Endothelial cell of umbilical vein (primary cell): ENCODE measurements around the gene SCN2B. TPM values are rescaled to one million over a fixed set of nuclear protein-coding genes. Genes with fewer than 3 reads are reported as not detected.

Source experiments
- BruUV-seq: library from RNA; stranded (reverse); fragments of 400-500 nt; replicated peaks from 2 replicates; lab custom pipeline; 2021; lab: Mats Ljungman, UMichigan
- CTCF ChIA-PET: fragments of 300-600, 350-600 bp; sonication (Branson Sonifier 250); formaldehyde crosslinking; loops from one replicate; lab custom pipeline; 2021; ENCODE audit warnings: antibody characterized with exemption, inconsistent platforms; lab: Charles Lee
- POLR2A ChIA-PET: fragments of 300-600, 350-600 bp; sonication (Branson Sonifier 250); formaldehyde crosslinking; loops from one replicate; lab custom pipeline; 2021; ENCODE audit warnings: antibody characterized with exemption, inconsistent platforms; lab: Charles Lee
- DNase-seq: peaks from one replicate; pipeline ENCODE4 v3.0.0-alpha.2; 2011; ENCODE audit warnings: low read depth, low spot score
- FAIRE-seq: peaks from 2 replicates; lab custom pipeline; 2011; peaks lifted over from hg19 to GRCh38; lab: Jason Lieb, UNC
- H2AFZ ChIP-seq: 2 replicates; pipeline ENCODE4 v1.6.0; 2012; ENCODE audit warnings: low read depth, low read length, control low read depth, inconsistent platforms
- H3K27ac ChIP-seq: 2 replicates; pipeline ENCODE4 v1.5.1; 2011; ENCODE audit warnings: low read depth, mild to moderate bottlenecking, control low read depth, low read length, moderate library complexity; ENCODE audit not compliant: insufficient read depth
- H3K27me3 ChIP-seq, 2 experiments: 2 replicates each; pipeline versions ENCODE4 v1.6.0 to v1.6.1; 2011; ENCODE audit warnings: low read length in 2 of 2, mixed read lengths in 1 of 2; ENCODE audit not compliant: control insufficient read depth in 2 of 2, insufficient read depth in 2 of 2
- H3K36me3 ChIP-seq, 2 experiments: 2 replicates in 1 of 2; 3 replicates in 1 of 2; pipeline ENCODE4 v1.5.1; 2011; ENCODE audit warnings: low read length in 2 of 2, mild to moderate bottlenecking in 1 of 2, moderate library complexity in 1 of 2; ENCODE audit not compliant: control insufficient read depth in 2 of 2, insufficient read depth in 2 of 2; ENCODE audit errors: extremely low read depth in 1 of 2
- H3K4me1 ChIP-seq: 3 replicates; pipeline ENCODE4 v1.5.1; 2011; ENCODE audit warnings: mild to moderate bottlenecking, low read length; ENCODE audit not compliant: control insufficient read depth, insufficient read depth; ENCODE audit errors: extremely low read depth
- H3K4me2 ChIP-seq: 2 replicates; pipeline ENCODE4 v1.6.1; 2011; ENCODE audit warnings: low read length, control low read depth, mixed read lengths; ENCODE audit not compliant: insufficient read depth
- H3K4me3 ChIP-seq, 3 experiments: fragments of 200-600 bp in 1 of 3; sonication (generic), shearing (Covaris generic) in 1 of 3; replicated peaks in 1 of 3; 2 replicates each; pipeline ENCODE4 v1.5.1; 2011 to 2016; ENCODE audit warnings: control low read depth in 3 of 3, low read length in 3 of 3, mild to moderate bottlenecking in 2 of 3, inconsistent platforms in 1 of 3, low read depth in 1 of 3, moderate library complexity in 1 of 3; ENCODE audit not compliant: insufficient read depth in 1 of 3
- H3K79me2 ChIP-seq: 2 replicates; pipeline ENCODE4 v1.6.0; 2012; ENCODE audit warnings: low read length, inconsistent platforms; ENCODE audit not compliant: control insufficient read depth, insufficient read depth
- H3K9ac ChIP-seq: replicated peaks from 2 replicates; pipeline ENCODE3; 2011; ENCODE audit warnings: low read length, control low read depth; ENCODE audit not compliant: insufficient read depth; ENCODE audit errors: extremely low read depth
- H3K9me1 ChIP-seq: replicated peaks from 3 replicates; pipeline ENCODE4 v1.6.0; 2011; ENCODE audit warnings: mild to moderate bottlenecking, low read length; ENCODE audit not compliant: control insufficient read depth, insufficient read depth; ENCODE audit errors: extremely low read depth
- H3K9me3 ChIP-seq: replicated peaks from 2 replicates; pipeline ENCODE4 v1.5.1; 2012; ENCODE audit warnings: low read length, inconsistent platforms; ENCODE audit not compliant: control insufficient read depth, insufficient read depth
- H4K20me1 ChIP-seq: replicated peaks from 2 replicates; pipeline ENCODE3; 2011; ENCODE audit warnings: mild to moderate bottlenecking, low read length; ENCODE audit not compliant: control insufficient read depth, insufficient read depth; ENCODE audit errors: extremely low read depth
- EZH2 ChIP-seq: IDR thresholded peaks from 2 replicates; pipeline ENCODE4 v1.6.1; 2012; ENCODE audit warnings: borderline replicate concordance, low read depth, mild to moderate bottlenecking, moderate library complexity, low read length, inconsistent platforms; ENCODE audit not compliant: severe bottlenecking
- GATA2 ChIP-seq: IDR thresholded peaks from 2 replicates; pipeline ENCODE4 v1.7.0; 2011; ENCODE audit warnings: low read depth, mild to moderate bottlenecking, moderate library complexity, mixed read lengths, low read length; ENCODE audit not compliant: insufficient read length, insufficient read depth
- JUN ChIP-seq: IDR thresholded peaks from 2 replicates; pipeline ENCODE4 v1.6.1; 2011; ENCODE audit warnings: borderline replicate concordance, low read depth; ENCODE audit not compliant: insufficient read length, insufficient read depth
- POLR2AphosphoS5 ChIP-seq: IDR thresholded peaks from 2 replicates; pipeline ENCODE4 v1.6.1; 2012; ENCODE audit warnings: low read depth, mild to moderate bottlenecking, control low read depth, low read length, moderate library complexity; ENCODE audit not compliant: insufficient read depth
- dilution Hi-C: fragments of 300-500 bp; cut with MboI; formaldehyde crosslinking; loops from one replicate; pipeline ENCODE4 v1.15.0; 2019; ENCODE audit warnings: low sequenced_read_pairs; ENCODE audit not compliant: extremely low pct_ligation_motif_present
- intact Hi-C: fragments of 100-400 bp; cut with micrococcal nuclease; formaldehyde crosslinking; loops from one replicate; pipeline ENCODE4 v1.10.0; 2022
- polyA plus RNA-seq, 4 experiments: library from polyadenylated mRNA; depleted of rRNA in 3 of 4; stranded (reverse) in 3 of 4; unstranded in 1 of 4; fragments of >200 nt; gene quantifications; 2 replicates each; pipeline versions ENCODE4 v1.2.1 to v1.2.3, GENCODE V29; 2011 to 2012; ENCODE audit warnings: missing spikeins in 1 of 4
- small RNA-seq: library from RNA; depleted of rRNA; stranded (forward); fragments of <200 nt; gene quantifications from one replicate; pipeline ENCODE3, GENCODE V24; 2012; ENCODE audit warnings: low replicate concordance, low read depth; ENCODE audit not compliant: insufficient read depth, insufficient read length
- total RNA-seq: library from RNA; stranded (reverse); gene quantifications from 2 replicates; pipeline ENCODE4 v1.2.3, GENCODE V29; 2021
- TF ChIP-seq, protein P1 (sequence below): IDR thresholded peaks from 2 replicates; pipeline ENCODE4 v1.6.1; 2011; ENCODE audit not compliant: insufficient read depth, insufficient read length

The SCN2B gene
- total and polyA plus RNA-seq, 2 donors (not counting 3 experiments of a cell fraction or from before 2014, with no cell fraction given), result not detected

DNA sequence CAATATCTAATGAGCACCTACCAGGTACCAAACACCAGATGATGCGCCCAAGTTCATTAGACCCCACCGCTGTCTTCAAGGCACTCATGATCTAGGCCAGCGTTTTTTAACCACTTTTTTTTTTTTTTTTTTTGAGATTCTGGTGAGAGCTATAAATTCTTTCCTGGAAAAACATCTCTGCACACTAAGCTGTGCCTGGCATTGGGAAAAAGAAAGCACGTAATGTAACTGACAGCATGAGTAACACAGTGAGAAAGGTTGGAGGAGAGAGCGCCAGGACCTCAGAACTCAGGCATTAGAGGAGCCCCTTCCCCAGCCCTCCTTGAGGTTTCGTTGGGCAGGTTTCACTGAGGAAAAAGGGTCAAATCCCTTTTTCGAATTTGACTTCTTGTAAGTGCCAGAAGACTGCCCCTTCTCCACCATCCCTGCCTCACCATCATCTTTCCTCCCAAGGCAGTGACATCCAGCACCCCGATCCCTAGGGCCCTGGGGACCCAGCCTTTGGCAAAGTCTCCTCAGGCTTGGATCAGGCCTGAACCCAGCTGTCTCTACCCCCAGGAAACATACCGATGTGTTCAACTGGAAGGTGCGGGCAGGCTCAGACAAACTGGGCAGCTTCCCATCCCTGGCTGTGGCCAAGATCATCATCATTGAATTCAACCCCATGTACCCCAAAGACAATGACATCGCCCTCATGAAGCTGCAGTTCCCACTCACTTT, 63.6 kb downstream of the SCN2B start:
- no peaks in the 10 kb centered on the region for H3K36me3 ChIP-seq
- no peak overlapping the region for H3K4me2 ChIP-seq
- dilution Hi-C loops, result no loop called here
- FAIRE-seq (no peak), DNase-seq (no peak)
- H2AFZ ChIP-seq, result no peak overlapping the region
- H3K4me3 ChIP-seq, result no peak overlapping the region
- no peak overlapping the region for H3K9ac ChIP-seq
- no peaks in the 10 kb centered on the region for H3K9me1 ChIP-seq
- H3K9me3 ChIP-seq, result no peaks in the 10 kb centered on the region
- H3K27me3 ChIP-seq, result no peaks in the 10 kb centered on the region
- TF ChIP-seq JUN, result no peak
- TF ChIP-seq, protein P1, sequence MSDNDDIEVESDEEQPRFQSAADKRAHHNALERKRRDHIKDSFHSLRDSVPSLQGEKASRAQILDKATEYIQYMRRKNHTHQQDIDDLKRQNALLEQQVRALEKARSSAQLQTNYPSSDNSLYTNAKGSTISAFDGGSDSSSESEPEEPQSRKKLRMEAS, result no peak
- no peak for TF ChIP-seq EZH2
- TF ChIP-seq GATA2, result no peak
- TF ChIP-seq POLR2AphosphoS5, result no peak
- ChIA-PET CTCF (no interaction called here), POLR2A (no interaction called here)
- H3K4me1 ChIP-seq, result no peaks in the 10 kb centered on the region
- intact Hi-C loops, result no loop called here
- BruUV-seq, result no TSS peak
- H3K79me2 ChIP-seq, result no peaks in the 10 kb centered on the region
- no peaks in the 10 kb centered on the region for H4K20me1 ChIP-seq
- no peak overlapping the region for H3K27ac ChIP-seq

Small RNAs within 50 kb of the gene (small RNA-seq; reads per million reads assigned to genes)
- not detected for gene HSPE1P18

Other genes with a start within 250 kb of the SCN2B start
- gene TMPRSS13, start 247.2 kb downstream of the SCN2B start, total RNA-seq, result 0.46 TPM in 1 of 2 replicates, not detected in the other
- 0.18 and 0.22 TPM in 2 replicates for gene TMPRSS13, start 247.2 kb downstream of the SCN2B start, polyA plus RNA-seq
- 0.14 TPM in 1 of 2 replicates, not detected in the other for gene IL10RA, start 190.2 kb downstream of the SCN2B start, total RNA-seq
- 0.04 and 0.11 TPM in 2 replicates for gene IL10RA, start 190.2 kb downstream of the SCN2B start, polyA plus RNA-seq
- gene TMPRSS4, start 99.6 kb downstream of the SCN2B start, total RNA-seq, result not detected in 2 replicates
- not detected in 2 replicates for gene TMPRSS4, start 99.6 kb downstream of the SCN2B start, polyA plus RNA-seq
- gene SMIM35, start 89.7 kb downstream of the SCN2B start, total RNA-seq, result not detected in 2 replicates
- not detected in 2 replicates for gene SMIM35, start 89.7 kb downstream of the SCN2B start, polyA plus RNA-seq
- 0.13 and 0.23 TPM in 2 replicates for gene SCN4B, start 23.8 kb downstream of the SCN2B start, total RNA-seq
- 0.05 and 0.06 TPM in 2 replicates for gene SCN4B, start 23.8 kb downstream of the SCN2B start, polyA plus RNA-seq
- gene JAML, start 48.4 kb upstream of the SCN2B start, total RNA-seq, result 0.35 and 0.39 TPM in 2 replicates
- 0.04 TPM in 1 of 2 replicates, not detected in the other for gene JAML, start 48.4 kb upstream of the SCN2B start, polyA plus RNA-seq
- gene MPZL3, start 75.7 kb upstream of the SCN2B start, total RNA-seq, result 7.0 and 7.1 TPM in 2 replicates
- 2.5 TPM in 2 replicates for gene MPZL3, start 75.7 kb upstream of the SCN2B start, polyA plus RNA-seq
- 37.1 and 49.5 TPM in 2 replicates for gene MPZL2, start 87.7 kb upstream of the SCN2B start, total RNA-seq
- gene MPZL2, start 87.7 kb upstream of the SCN2B start, polyA plus RNA-seq, result 16.5 and 21.0 TPM in 2 replicates
- gene CD3E, start 128.1 kb upstream of the SCN2B start, total RNA-seq, result not detected in 2 replicates
- gene CD3E, start 128.1 kb upstream of the SCN2B start, polyA plus RNA-seq, result not detected in 2 replicates
- not detected in 2 replicates for gene CD3D, start 166.1 kb upstream of the SCN2B start, total RNA-seq
- not detected in 2 replicates for gene CD3D, start 166.1 kb upstream of the SCN2B start, polyA plus RNA-seq
- gene CD3G, start 167.7 kb upstream of the SCN2B start, total RNA-seq, result not detected in 2 replicates
- gene CD3G, start 167.7 kb upstream of the SCN2B start, polyA plus RNA-seq, result not detected in 2 replicates
- 34.9 and 40.2 TPM in 2 replicates for gene UBE4A, start 183.0 kb upstream of the SCN2B start, total RNA-seq
- gene UBE4A, start 183.0 kb upstream of the SCN2B start, polyA plus RNA-seq, result 9.6 and 13.3 TPM in 2 replicates
- 211 and 242 TPM in 2 replicates for gene ATP5MG, start 225.0 kb upstream of the SCN2B start, total RNA-seq
- 328 and 439 TPM in 2 replicates for gene ATP5MG, start 225.0 kb upstream of the SCN2B start, polyA plus RNA-seq